ENCODE data around the gene C19orf44.

Gene C19orf44

GRCh38 chr19:16531380-16531669, 35.1 kb downstream of the C19orf44 start:
- TF ChIP-seq CTCF (IDR thresholded peaks at IDR 0.05): no peak

GRCh38 chr19:16532440-16533234, 36.4 kb downstream of the C19orf44 start:
- TF ChIP-seq CTCF (IDR thresholded peaks at IDR 0.05): no peak

- TF ChIP-seq CTCF (IDR thresholded peaks at IDR 0.05): no peak
Measured at GRCh38 chr19:16535381-16535780, 39.2 kb downstream of the C19orf44 start.

GRCh38 chr19:16536130-16536529, 39.9 kb downstream of the C19orf44 start:
- TF ChIP-seq CTCF (IDR thresholded peaks at IDR 0.05): no peak

- no peak for TF ChIP-seq CTCF (IDR thresholded peaks at IDR 0.05)
Measured at GRCh38 chr19:16537111-16537510, 40.9 kb downstream of the C19orf44 start.

- no peak for TF ChIP-seq CTCF (IDR thresholded peaks at IDR 0.05)
Measured at GRCh38 chr19:16540948-16541347, 44.8 kb downstream of the C19orf44 start.

GRCh38 chr19:16541526-16542044, 45.4 kb downstream of the C19orf44 start:
- no peak for TF ChIP-seq CTCF (IDR thresholded peaks at IDR 0.05)

All from LNCAP (cell line).